ENCODE data around the gene HHAT. TPM values are rescaled to one million over a fixed set of nuclear protein-coding genes. Genes with fewer than 3 reads are reported as not detected.

HHAT gene
- polyA plus RNA-seq, 3 donors, result 1.1 to 1.6 (median 1.5) TPM

GRCh38 chr1:210397252-210397651 is 68.5 kb downstream of the HHAT start:
- Histone ChIP-seq H3K79me2 (ENCODE audit: insufficient read depth, low read length) (no peaks in the 10 kb centered on the region), H3K4me2 (replicated peaks; ENCODE audit: extremely low read depth, low read length, poor library complexity, severe bottlenecking) (no peak overlapping the region), H3K36me3 (replicated peaks in 1 of 2; ENCODE audit: control insufficient read depth in 1 of 2, insufficient read depth in 2 of 2, low read length in 2 of 2) (no peaks in the 10 kb centered on the region), H3K9me3 (replicated peaks in 1 of 2; ENCODE audit: control insufficient read depth in 1 of 2, insufficient read depth in 1 of 2, low read length in 2 of 2) (no peaks in the 10 kb centered on the region), H4K20me1 (ENCODE audit: insufficient read depth, low read length) (no peaks in the 10 kb centered on the region), H3K27me3 (ENCODE audit: control insufficient read depth in 2 of 2, insufficient read depth in 2 of 2, low read length in 2 of 2) (no peaks in the 10 kb centered on the region), H3K4me1 (ENCODE audit: control insufficient read depth in 1 of 2, insufficient read depth in 2 of 2, low read length in 2 of 2) (no peaks in the 10 kb centered on the region), H3K27ac (ENCODE audit: low read depth in 1 of 2, low read length in 2 of 2) (no peak overlapping the region), H2AFZ (ENCODE audit: insufficient read depth, low read depth, low read length, poor library complexity, severe bottlenecking) (no peak overlapping the region), H3K9ac (ENCODE audit: insufficient read depth, low read length, poor library complexity, severe bottlenecking) (no peak overlapping the region), H3K4me3 (replicated peaks in 1 of 3; ENCODE audit: low read depth in 2 of 3, low read length in 3 of 3) (no peak overlapping the region)
- peaks cover 1 to 2% (median 1%) of the 10 kb centered on the region in 3 donors for H3K27me3 Mint-ChIP-seq (ENCODE audit: low read depth in 3 of 3)
- H3K9me3 Mint-ChIP-seq, result no peaks in the 10 kb centered on the region
- no peak for DNase-seq
- 71% methylated on average over 1 of the region's 1 CpG for WGBS (ENCODE audit: insufficient coverage)
- intact Hi-C loops (cut with micrococcal nuclease), result no loop called here
- H3K4me3 Mint-ChIP-seq, result no peak overlapping the region
- no peaks in the 10 kb centered on the region for H3K36me3 Mint-ChIP-seq
- H3K27ac Mint-ChIP-seq, result no peak overlapping the region
- no peak for TF ChIP-seq CTCF (IDR thresholded peaks at IDR 0.05)
- H3K4me1 Mint-ChIP-seq, result no peaks in the 10 kb centered on the region

GRCh38 chr1:210397681-210398080 is 69.0 kb downstream of the HHAT start:
- no peaks in the 10 kb centered on the region for H3K36me3 Mint-ChIP-seq
- no peak for TF ChIP-seq CTCF (IDR thresholded peaks at IDR 0.05)
- Histone ChIP-seq H3K4me3 (replicated peaks in 1 of 3; ENCODE audit: low read depth in 2 of 3, low read length in 3 of 3) (no peak overlapping the region), H4K20me1 (ENCODE audit: insufficient read depth, low read length) (no peaks in the 10 kb centered on the region), H2AFZ (ENCODE audit: insufficient read depth, low read depth, low read length, poor library complexity, severe bottlenecking) (no peak overlapping the region), H3K4me1 (ENCODE audit: control insufficient read depth in 1 of 2, insufficient read depth in 2 of 2, low read length in 2 of 2) (no peaks in the 10 kb centered on the region), H3K27me3 (ENCODE audit: control insufficient read depth in 2 of 2, insufficient read depth in 2 of 2, low read length in 2 of 2) (no peaks in the 10 kb centered on the region), H3K9me3 (replicated peaks in 1 of 2; ENCODE audit: control insufficient read depth in 1 of 2, insufficient read depth in 1 of 2, low read length in 2 of 2) (no peaks in the 10 kb centered on the region), H3K27ac (ENCODE audit: low read depth in 1 of 2, low read length in 2 of 2) (no peak overlapping the region), H3K9ac (ENCODE audit: insufficient read depth, low read length, poor library complexity, severe bottlenecking) (no peak overlapping the region), H3K4me2 (replicated peaks; ENCODE audit: extremely low read depth, low read length, poor library complexity, severe bottlenecking) (no peak overlapping the region), H3K79me2 (ENCODE audit: insufficient read depth, low read length) (no peaks in the 10 kb centered on the region), H3K36me3 (replicated peaks in 1 of 2; ENCODE audit: control insufficient read depth in 1 of 2, insufficient read depth in 2 of 2, low read length in 2 of 2) (no peaks in the 10 kb centered on the region)
- no peak overlapping the region for H3K27ac Mint-ChIP-seq
- no CpG with 5 or more reads among the region's 5 CpGs for WGBS (ENCODE audit: insufficient coverage)
- H3K4me1 Mint-ChIP-seq, result no peaks in the 10 kb centered on the region
- H3K9me3 Mint-ChIP-seq, result no peaks in the 10 kb centered on the region
- intact Hi-C loops (cut with micrococcal nuclease), result no loop called here
- DNase-seq, result no peak
- H3K4me3 Mint-ChIP-seq, result no peak overlapping the region
- H3K27me3 Mint-ChIP-seq (ENCODE audit: low read depth in 3 of 3), result peaks cover 1 to 2% (median 1%) of the 10 kb centered on the region in 3 donors
